Parathyroid adenoma (tissue), 2 donors: Measurements from ENCODE around the gene DHRS1.

ENCODE experiments used
- H2AFZ ChIP-seq: fragments of 300-600 bp; sonication (generic); one replicate; pipeline ENCODE4 v1.7.0; 2017; ENCODE audit warnings: antibody characterized with exemption, mild to moderate bottlenecking
- H3K27ac ChIP-seq: fragments of 300-600 bp; sonication (generic); one replicate; pipeline ENCODE4 v1.7.0; 2017
- H3K27me3 ChIP-seq: fragments of 300-600 bp; sonication (generic); one replicate; pipeline ENCODE4 v1.7.0; 2017; ENCODE audit warnings: low read length; ENCODE audit not compliant: control insufficient read depth, insufficient read depth
- H3K36me3 ChIP-seq: fragments of 300-600 bp; sonication (generic); one replicate; pipeline ENCODE4 v1.7.0; 2017; ENCODE audit warnings: low read length; ENCODE audit not compliant: control insufficient read depth, insufficient read depth
- H3K4me1 ChIP-seq: fragments of 300-600 bp; sonication (generic); one replicate; pipeline ENCODE4 v1.7.0; 2017; ENCODE audit warnings: control low read depth
- H3K4me2 ChIP-seq: fragments of 300-600 bp; sonication (generic); one replicate; pipeline ENCODE4 v1.7.0; 2017; ENCODE audit warnings: low read length
- H3K4me3 ChIP-seq: fragments of 300-600 bp; sonication (generic); one replicate; pipeline ENCODE4 v1.7.0; 2017; ENCODE audit warnings: low read depth, low read length
- H3K79me2 ChIP-seq: fragments of 300-600 bp; sonication (generic); one replicate; pipeline ENCODE4 v1.7.0; 2017; ENCODE audit warnings: control low read depth
- H3K9ac ChIP-seq: fragments of 300-600 bp; sonication (generic); one replicate; pipeline ENCODE4 v1.7.0; 2017; ENCODE audit warnings: mild to moderate bottlenecking
- H3K9me3 ChIP-seq: fragments of 300-600 bp; sonication (generic); one replicate; pipeline ENCODE4 v1.7.0; 2017; ENCODE audit warnings: low read length; ENCODE audit not compliant: control insufficient read depth
- CTCF ChIP-seq: fragments of 300-600 bp; sonication (generic); IDR thresholded peaks from one replicate; pipeline ENCODE4 v1.7.0; 2017; ENCODE audit warnings: antibody characterized with exemption, mild to moderate bottlenecking
- donor health status: primary hyperparathyroidism.

DHRS1 gene

GRCh38 chr14:24268225-24268624, 31.4 kb downstream of the DHRS1 start:
- Histone ChIP-seq H3K4me2 (no peak overlapping the region), H3K79me2 (no peaks in the 10 kb centered on the region), H3K36me3 (no peaks in the 10 kb centered on the region), H3K9ac (no peak overlapping the region), H3K9me3 (no peaks in the 10 kb centered on the region), H3K27ac (no peak overlapping the region), H3K4me3 (no peak overlapping the region), H3K4me1 (peaks cover 11% of the 10 kb centered on the region), H3K27me3 (no peaks in the 10 kb centered on the region), H2AFZ (no peak overlapping the region)
- no peak for TF ChIP-seq CTCF

DNA sequence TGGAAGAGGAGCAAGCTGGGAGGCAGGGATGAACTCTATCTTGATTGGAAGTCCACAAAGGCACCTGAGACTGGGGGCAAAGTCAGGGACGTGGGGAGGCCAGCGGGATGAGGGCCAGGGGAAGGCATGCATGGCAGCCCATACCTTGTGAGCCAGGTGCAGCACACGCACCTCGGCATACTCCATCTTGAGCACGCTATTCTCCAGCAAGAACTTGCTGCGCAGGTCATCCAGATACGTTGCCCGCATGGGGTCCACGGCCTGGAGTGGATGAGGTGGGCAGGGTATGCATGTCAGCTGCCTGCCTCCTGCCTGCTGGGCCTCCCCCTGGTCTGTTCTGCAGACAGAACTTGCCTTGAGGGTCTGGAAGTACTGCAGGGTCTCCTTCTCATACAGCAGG, 32.1 kb downstream of the DHRS1 start:
- no peaks in the 10 kb centered on the region for H3K36me3 ChIP-seq
- H3K9ac ChIP-seq: no peak overlapping the region
- no peaks in the 10 kb centered on the region for H3K9me3 ChIP-seq
- no peak overlapping the region for H2AFZ ChIP-seq
- H3K4me2 ChIP-seq: no peak overlapping the region
- H3K27me3 ChIP-seq: no peaks in the 10 kb centered on the region
- no peak overlapping the region for H3K27ac ChIP-seq
- no peak for TF ChIP-seq CTCF
- H3K4me1 ChIP-seq: peaks cover 11% of the 10 kb centered on the region
- H3K79me2 ChIP-seq: no peaks in the 10 kb centered on the region
- no peak overlapping the region for H3K4me3 ChIP-seq

- no peak overlapping the region for H3K9ac ChIP-seq
- no peak overlapping the region for H2AFZ ChIP-seq
- no peak for TF ChIP-seq CTCF
- no peaks in the 10 kb centered on the region for H3K9me3 ChIP-seq
- no peak overlapping the region for H3K4me2 ChIP-seq
- H3K36me3 ChIP-seq: no peaks in the 10 kb centered on the region
- no peaks in the 10 kb centered on the region for H3K79me2 ChIP-seq
- no peaks in the 10 kb centered on the region for H3K27me3 ChIP-seq
- no peak overlapping the region for H3K27ac ChIP-seq
- H3K4me1 ChIP-seq: peaks cover 5% of the 10 kb centered on the region
- no peak overlapping the region for H3K4me3 ChIP-seq
Measured at GRCh38 chr14:24266344-24267244, 33.0 kb downstream of the DHRS1 start.

DNA sequence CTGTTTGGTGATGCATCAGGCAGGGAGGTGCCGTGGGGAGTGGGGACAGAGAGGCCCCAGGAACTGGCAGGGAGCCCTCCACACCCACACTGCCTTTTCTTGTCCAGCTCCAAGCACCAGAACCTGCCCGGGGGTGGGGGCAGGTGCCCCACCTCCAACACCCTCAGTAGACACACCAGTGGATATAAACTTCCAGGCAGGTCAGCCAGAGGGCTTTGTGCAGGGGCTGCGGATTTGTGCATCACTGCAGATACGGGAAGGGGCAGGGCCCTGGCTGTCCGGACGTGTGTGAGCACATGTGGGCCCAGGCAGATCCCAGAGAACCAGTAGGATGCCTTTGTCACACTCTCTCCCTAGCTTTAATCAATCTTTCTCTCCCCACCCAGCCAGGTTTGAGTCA, 35.3 kb downstream of the DHRS1 start:
- H3K9me3 ChIP-seq: no peaks in the 10 kb centered on the region
- TF ChIP-seq CTCF: no peak
- no peak overlapping the region for H3K9ac ChIP-seq
- no peak overlapping the region for H3K4me2 ChIP-seq
- H3K36me3 ChIP-seq: no peaks in the 10 kb centered on the region
- no peak overlapping the region for H3K4me3 ChIP-seq
- H3K27ac ChIP-seq: no peak overlapping the region
- no peaks in the 10 kb centered on the region for H3K4me1 ChIP-seq
- no peak overlapping the region for H2AFZ ChIP-seq
- no peaks in the 10 kb centered on the region for H3K27me3 ChIP-seq
- no peaks in the 10 kb centered on the region for H3K79me2 ChIP-seq

DNA sequence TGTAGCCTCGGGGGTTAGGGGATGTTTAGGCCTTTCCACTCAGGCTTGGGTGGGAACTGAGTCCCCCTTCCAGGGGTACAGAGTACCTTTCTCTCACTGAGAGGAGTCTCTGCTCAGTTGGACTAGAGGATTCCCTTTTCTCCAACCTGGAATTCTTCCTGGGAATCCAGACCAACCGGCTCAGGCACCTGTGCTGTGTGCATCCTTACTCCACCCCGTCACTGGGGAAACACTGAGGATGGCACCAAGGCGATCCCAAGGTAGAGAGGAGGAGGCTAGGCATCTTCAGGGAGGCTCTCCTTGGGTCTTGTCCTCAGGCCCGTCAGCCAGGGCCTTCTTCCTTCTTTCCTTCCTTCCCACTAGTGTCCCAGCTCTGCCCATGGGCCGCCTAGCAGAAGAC, 35.7 kb downstream of the DHRS1 start:
- no peak overlapping the region for H3K9ac ChIP-seq
- TF ChIP-seq CTCF: no peak
- H3K79me2 ChIP-seq: no peaks in the 10 kb centered on the region
- H3K27me3 ChIP-seq: no peaks in the 10 kb centered on the region
- H3K4me3 ChIP-seq: no peak overlapping the region
- no peaks in the 10 kb centered on the region for H3K4me1 ChIP-seq
- H2AFZ ChIP-seq: no peak overlapping the region
- H3K36me3 ChIP-seq: no peaks in the 10 kb centered on the region
- H3K9me3 ChIP-seq: no peaks in the 10 kb centered on the region
- no peak overlapping the region for H3K27ac ChIP-seq
- H3K4me2 ChIP-seq: no peak overlapping the region
